ENCODE data around the gene DAZ4.
"Not testable (repeated sequence)": the region's sequence is repeated elsewhere in the genome, so short reads cannot be mapped to it uniquely, and the experiment has no call there.

The DAZ4 gene, protein sequence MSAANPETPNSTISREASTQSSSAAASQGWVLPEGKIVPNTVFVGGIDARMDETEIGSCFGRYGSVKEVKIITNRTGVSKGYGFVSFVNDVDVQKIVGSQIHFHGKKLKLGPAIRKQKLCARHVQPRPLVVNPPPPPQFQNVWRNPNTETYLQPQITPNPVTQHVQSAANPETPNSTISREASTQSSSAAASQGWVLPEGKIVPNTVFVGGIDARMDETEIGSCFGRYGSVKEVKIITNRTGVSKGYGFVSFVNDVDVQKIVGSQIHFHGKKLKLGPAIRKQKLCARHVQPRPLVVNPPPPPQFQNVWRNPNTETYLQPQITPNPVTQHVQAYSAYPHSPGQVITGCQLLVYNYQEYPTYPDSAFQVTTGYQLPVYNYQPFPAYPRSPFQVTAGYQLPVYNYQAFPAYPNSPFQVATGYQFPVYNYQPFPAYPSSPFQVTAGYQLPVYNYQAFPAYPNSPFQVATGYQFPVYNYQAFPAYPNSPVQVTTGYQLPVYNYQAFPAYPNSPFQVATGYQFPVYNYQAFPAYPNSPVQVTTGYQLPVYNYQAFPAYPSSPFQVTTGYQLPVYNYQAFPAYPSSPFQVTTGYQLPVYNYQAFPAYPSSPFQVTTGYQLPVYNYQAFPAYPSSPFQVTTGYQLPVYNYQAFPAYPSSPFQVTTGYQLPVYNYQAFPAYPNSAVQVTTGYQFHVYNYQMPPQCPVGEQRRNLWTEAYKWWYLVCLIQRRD

GRCh38 chrY:24833619-24834018, at the start of gene DAZ4:
TSS of gene DAZ4 (plus strand) at chrY:24833919. CDS start at chrY:24834127, 208 bp downstream.
- DNase-seq (ENCODE audit: low read depth), result not testable (repeated sequence)

DNA sequence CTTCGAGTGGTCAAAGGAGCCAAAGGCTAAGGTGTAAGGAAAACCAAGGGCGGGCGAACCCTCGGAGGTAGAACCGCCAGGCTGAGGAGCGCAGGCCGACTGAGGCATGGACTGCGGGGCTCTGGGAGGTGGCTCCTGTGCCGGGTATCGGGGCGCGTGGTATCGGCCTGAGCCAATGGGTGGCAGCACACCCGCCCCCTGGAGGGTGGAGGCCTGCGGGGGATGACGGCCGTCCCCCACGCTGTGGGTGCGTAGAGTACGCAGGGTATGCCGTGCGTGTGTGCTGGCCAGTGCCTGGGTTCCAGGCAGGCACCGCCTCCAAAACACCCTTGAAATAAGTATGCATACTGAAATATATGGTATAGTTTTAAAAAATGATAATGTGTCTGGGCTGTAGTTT, 20.4 kb upstream of the DAZ4 start, which contains the start of gene DAZ3:
Gene DAZ3 (minus strand): TSS at position 101 of the 400 bp plus-strand sequence. CDS start 208 bp downstream, outside the sequence.
- DNase-seq (ENCODE audit: low read depth), result not testable (repeated sequence)

DNA sequence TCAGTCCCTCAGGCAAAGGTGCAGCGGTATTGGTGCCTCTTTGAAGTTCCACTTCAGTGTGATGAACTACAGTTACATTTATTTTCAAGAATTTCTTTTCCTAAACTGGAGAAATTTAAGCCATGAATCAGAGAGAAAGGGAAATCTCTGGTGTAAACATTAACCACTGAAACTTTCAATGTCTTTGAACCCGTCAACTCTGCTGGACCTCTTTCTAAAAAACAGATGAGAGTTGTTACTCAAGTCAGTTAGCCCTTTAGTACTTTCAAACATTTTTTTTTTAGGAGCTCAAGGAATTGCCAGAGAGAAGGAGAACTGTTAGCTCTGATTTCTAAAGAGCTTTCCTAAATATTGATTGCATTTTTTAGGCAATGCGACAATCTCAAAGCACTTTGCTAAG, 11.9 kb upstream of the DAZ4 start:
- not testable (repeated sequence) for DNase-seq (ENCODE audit: low read depth)

GRCh38 chrY:24824184-24824879, 9.4 kb upstream of the DAZ4 start:
- DNase-seq (ENCODE audit: low read depth), result not testable (repeated sequence)

GRCh38 chrY:24825069-24825468, 8.7 kb upstream of the DAZ4 start:
- not testable (repeated sequence) for DNase-seq (ENCODE audit: low read depth)

Measured in amniotic epithelial cell (primary cell).